H1 (cell line): ENCODE results near the gene ITGAE. TPM values are rescaled to one million over a fixed set of nuclear protein-coding genes. Genes with fewer than 3 reads are reported as not detected.

Experiments used
- ATF2 ChIP-seq: IDR thresholded peaks from 2 replicates; pipeline ENCODE4 v1.6.1; 2012; ENCODE audit warnings: low read length, inconsistent platforms
- TCF12 ChIP-seq: IDR thresholded peaks from 2 replicates; pipeline ENCODE4 v1.6.1; 2011; ENCODE audit warnings: low read depth, mild to moderate bottlenecking, low read length
- polyA plus RNA-seq, 7 experiments: library from polyadenylated mRNA; depleted of rRNA in 3 of 7; stranded (reverse) in 5 of 7; unstranded in 2 of 7; fragments of >200 nt in 5 of 7; fragments of 200-250 nt in 2 of 7; gene quantifications; 1 replicate in 5 of 7; 2 replicates in 1 of 7; 4 replicates in 1 of 7; pipeline versions ENCODE4 v1.2.1 to v1.2.3, GENCODE V29; 2011 to 2013; ENCODE audit warnings: missing spikeins in 2 of 7, mixed read lengths in 2 of 7
- total RNA-seq: library from RNA; stranded (reverse); fragmentation: NEBNext Ultra II Directional; extraction: Animal tissue kit (Norgen Biotek cat#: 25700); gene quantifications from 2 replicates; pipeline ENCODE4 v1.2.1, GENCODE V29; 2021

ITGAE gene
- total and polyA plus RNA-seq, 2 of the 8 experiments (the other 6 are each of a cell fraction or from before 2014, with no cell fraction given): 23.2 to 43.1 TPM

GRCh38 chr17:3847165-3847670, 46.2 kb upstream of the ITGAE start (continued):
- TF ChIP-seq ATF2 (no peak), TCF12 (no peak)
